PFSK-1 (cell line): ENCODE measurements around the gene LGR5.

Source experiments
- POLR2AphosphoS5 ChIP-seq: IDR thresholded peaks from 2 replicates; pipeline ENCODE4 v1.6.1; 2012; ENCODE audit warnings: low read depth, mild to moderate bottlenecking, control low read depth, low read length, moderate library complexity
- TAF1 ChIP-seq: IDR thresholded peaks from 2 replicates; pipeline ENCODE4 v1.6.1; 2012; ENCODE audit warnings: low read length, control low read depth, borderline replicate concordance; ENCODE audit not compliant: insufficient read depth
- TF ChIP-seq, protein P1 (sequence below), 2 experiments: IDR thresholded peaks; 2 replicates each; pipeline versions ENCODE4 v1.6.1 to v1.8.0; 2011 to 2012; ENCODE audit warnings: low read depth in 2 of 2, low read length in 2 of 2, control low read depth in 1 of 2, inconsistent platforms in 1 of 2, mild to moderate bottlenecking in 1 of 2, moderate library complexity in 1 of 2; ENCODE audit not compliant: insufficient read depth in 1 of 2

DNA sequence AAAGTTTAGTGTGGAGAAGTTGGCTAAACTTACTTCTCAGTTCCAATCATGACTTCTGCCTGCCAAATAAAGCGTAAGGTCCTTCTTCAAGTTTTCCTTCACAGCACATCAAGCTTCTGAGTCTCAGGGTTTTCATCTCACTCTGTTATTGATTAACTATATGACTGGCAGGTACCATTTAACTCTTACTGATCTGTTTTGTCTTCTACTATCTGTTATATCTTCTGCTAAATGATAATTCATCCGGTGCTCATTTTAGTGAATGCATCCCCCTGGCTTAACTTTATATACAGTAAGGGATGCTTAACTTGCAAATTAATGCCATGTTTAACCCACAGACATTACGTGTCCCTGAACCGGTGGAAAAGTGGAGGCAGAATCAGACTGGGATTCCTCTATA lies 20.7 kb downstream of the LGR5 start:
- TF ChIP-seq POLR2AphosphoS5 (no peak), TAF1 (no peak)
- TF ChIP-seq, protein P1, sequence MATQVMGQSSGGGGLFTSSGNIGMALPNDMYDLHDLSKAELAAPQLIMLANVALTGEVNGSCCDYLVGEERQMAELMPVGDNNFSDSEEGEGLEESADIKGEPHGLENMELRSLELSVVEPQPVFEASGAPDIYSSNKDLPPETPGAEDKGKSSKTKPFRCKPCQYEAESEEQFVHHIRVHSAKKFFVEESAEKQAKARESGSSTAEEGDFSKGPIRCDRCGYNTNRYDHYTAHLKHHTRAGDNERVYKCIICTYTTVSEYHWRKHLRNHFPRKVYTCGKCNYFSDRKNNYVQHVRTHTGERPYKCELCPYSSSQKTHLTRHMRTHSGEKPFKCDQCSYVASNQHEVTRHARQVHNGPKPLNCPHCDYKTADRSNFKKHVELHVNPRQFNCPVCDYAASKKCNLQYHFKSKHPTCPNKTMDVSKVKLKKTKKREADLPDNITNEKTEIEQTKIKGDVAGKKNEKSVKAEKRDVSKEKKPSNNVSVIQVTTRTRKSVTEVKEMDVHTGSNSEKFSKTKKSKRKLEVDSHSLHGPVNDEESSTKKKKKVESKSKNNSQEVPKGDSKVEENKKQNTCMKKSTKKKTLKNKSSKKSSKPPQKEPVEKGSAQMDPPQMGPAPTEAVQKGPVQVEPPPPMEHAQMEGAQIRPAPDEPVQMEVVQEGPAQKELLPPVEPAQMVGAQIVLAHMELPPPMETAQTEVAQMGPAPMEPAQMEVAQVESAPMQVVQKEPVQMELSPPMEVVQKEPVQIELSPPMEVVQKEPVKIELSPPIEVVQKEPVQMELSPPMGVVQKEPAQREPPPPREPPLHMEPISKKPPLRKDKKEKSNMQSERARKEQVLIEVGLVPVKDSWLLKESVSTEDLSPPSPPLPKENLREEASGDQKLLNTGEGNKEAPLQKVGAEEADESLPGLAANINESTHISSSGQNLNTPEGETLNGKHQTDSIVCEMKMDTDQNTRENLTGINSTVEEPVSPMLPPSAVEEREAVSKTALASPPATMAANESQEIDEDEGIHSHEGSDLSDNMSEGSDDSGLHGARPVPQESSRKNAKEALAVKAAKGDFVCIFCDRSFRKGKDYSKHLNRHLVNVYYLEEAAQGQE (IDR thresholded peaks at IDR 0.05; ENCODE audit: insufficient read depth in 1 of 2, low read depth in 2 of 2, low read length in 2 of 2): no peak
